GM18867 (cell line): ENCODE measurements around the gene VAT1L.
A peak's percentile ranks its signal among the peaks of the same experiment; 100 is the strongest.
"Not testable (repeated sequence)": the region's sequence is repeated elsewhere in the genome, so short reads cannot be mapped to it uniquely, and the experiment has no call there.

Experiments used
- ATAC-seq: cut with Tn5 transposase; IDR thresholded peaks from one replicate; pipeline ENCODE4 v1.9.1; 2021; ENCODE audit warnings: mild to moderate bottlenecking, moderate library complexity; ENCODE audit not compliant: unreplicated experiment

The VAT1L gene

GRCh38 chr16:77987810-77988209 is 199.4 kb downstream of the VAT1L start:
- ATAC-seq = no peak

- ATAC-seq = no peak
Measured at GRCh38 chr16:77989846-77990245, 201.5 kb downstream of the VAT1L start.

DNA sequence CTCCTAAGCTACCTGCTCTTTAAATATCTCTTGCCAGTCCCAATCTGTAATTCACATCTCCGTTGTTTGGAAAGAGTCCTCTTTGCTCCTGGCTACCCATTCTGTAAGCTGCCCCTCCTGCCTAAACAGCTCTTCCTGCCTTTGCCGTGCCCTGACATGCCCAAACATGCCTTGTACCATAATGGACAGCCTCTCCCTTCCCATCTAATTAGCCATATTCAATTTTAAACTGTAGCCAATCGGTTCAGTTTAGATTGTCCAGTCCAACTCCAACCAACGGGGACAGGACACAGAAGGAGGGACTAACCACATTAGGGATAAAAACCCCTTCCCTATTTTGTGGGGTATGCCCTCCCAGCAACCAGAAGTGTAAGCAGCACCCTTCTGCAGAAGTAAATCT is 203.3 kb downstream of the VAT1L start:
- no peak for ATAC-seq

DNA sequence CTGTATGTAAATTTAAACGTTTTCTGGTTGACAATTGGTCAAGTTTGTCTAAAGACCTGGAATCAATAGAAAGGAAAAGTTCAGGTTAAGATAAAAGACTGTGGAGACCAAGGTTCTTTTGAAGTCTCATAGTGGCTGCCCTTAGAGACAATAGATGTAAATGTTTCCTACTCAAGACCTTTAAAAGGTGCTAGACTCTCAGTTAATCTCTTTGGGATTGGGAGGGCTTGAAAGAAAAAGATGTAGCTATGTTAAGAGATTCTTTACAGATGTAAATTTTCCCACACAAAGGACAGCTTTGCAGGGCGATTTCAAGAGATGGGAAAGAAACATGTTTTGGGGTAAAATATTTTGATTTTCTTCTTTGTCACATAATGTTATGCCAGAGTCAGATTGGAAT is 204.0 kb downstream of the VAT1L start:
- ATAC-seq = not testable (repeated sequence)

DNA sequence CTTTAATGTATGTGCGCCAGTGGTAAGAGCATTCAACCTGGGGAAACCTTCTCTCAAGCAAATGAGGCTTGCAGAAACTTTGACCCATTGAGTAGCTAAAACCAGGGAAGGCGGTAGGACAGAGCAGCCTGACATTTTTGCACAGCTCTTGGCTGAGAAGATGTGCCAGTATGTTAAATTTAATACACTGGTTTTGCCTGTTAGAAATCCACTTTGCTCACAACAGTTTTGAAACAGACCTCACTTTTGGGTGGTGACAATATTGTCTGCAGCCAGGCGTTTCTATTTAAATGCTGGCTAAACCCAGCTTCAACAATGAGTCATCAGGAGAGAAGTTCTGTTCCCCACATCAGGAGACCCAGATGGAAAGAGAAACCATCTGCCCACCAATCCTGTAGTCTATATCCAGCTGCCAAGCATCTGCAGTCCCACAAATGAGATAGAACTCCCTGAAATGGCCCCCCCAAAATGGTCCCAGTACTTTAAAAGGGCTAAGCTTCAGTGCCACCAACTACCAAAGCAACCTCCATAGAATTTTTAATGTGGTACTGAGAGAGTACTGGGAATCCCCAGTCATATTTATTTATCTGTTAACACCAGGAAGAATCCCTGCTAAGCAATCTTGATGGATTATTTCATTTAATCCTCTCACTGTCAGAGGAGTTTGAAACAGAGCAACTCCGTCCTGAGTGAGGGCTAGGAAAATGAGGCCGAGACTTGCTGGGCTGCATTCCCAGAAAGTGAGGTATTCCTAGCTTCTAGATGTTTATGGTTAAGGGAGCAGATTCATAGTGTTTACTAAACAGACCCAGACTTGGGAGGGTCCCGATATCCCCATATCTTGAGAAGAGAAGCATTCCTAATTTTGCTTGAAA is 205.0 kb downstream of the VAT1L start:
- ATAC-seq = no peak

DNA sequence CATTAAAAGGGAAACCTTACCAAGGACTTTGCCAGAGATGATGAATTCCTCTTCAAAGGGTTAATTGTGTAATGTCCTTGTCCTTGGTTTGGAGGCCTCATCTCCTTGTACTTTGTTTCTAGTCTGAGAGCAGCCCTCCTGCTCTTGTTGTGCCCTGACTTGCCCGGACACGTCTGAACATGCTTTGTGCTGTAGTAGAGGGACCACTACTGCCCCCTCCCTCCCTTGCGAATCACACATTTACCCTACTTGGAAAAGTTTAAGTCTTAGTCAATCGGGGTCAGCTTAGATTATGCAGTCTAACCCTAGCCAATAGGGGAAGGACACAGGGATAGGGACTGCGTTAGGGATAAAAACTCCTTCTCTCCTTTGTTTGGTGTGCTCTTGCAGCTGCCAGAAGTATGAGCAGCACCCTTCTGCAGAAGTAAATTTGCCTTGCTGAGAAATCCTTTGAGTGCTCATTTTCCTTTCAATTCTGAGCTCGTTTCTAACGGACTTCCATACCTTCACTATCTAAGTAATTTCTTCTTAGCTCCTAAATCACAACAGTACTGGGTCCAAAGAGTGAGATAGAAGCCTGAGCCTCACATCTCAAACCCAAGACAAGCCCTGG is 207.6 kb downstream of the VAT1L start:
- ATAC-seq = no peak

DNA sequence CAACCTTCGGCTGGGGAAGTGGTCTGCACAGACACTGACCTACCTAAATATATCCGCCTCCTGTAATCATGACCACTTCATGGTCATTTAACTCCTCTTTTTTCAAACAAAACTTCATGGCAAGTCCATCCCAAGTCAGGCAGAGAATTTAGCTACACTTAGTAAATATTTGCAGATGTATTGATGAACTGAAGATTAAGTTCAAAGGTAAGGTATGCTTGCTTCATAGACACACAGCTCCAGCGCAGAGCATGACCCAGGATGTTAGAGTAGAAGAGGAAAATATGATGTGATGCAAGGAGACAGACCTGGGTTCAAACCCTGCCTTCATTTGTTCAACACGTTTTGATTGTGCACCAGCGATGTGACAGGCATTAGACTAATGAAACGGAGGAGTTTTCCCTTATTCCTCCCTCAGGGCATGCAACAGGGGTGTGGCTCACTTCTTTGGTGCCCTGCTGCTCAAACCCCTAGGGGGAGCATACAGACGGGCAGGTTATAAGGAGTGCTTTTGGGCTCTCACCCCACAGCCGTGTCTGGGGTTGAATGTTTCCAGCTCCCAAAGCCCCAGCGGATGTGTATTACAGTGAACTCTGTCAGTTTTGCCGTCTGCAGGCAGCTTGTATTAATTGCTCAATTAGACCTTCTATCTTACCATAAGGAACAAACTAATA is 210.1 kb downstream of the VAT1L start:
- ATAC-seq = no peak

- ATAC-seq = no peak
Measured at GRCh38 chr16:78001451-78002025, 213.2 kb downstream of the VAT1L start.

DNA sequence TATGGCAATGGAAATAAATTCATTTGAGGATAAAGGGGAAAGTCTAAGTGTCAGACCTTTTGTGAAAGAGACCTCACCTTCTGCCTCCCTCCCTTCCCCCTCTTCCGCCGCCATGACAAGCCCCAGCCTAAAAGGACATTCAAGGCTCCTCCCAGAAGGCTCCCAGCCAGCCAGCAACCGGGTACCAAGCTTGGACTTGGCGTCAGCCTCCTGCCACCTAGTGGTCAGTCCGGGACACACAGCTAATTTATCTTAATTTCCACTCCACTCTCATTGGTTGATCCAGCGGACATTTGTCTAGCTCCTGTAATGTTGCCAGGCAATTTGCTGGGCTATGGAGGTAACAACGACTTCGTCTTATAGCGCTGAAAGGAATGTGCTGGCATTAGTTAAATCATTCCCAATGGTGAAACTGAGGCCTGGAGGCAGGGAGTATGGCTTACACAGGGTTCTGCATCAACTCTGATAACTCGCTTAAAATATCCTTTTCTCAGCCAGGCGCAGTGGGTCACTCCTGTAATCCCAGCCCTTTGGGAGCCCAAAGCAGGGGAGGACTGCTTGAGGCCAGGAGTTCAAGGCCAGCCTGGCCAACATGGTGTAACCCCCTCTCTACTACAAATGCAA is 214.7 kb downstream of the VAT1L start:
- ATAC-seq = peak; percentile 100

DNA sequence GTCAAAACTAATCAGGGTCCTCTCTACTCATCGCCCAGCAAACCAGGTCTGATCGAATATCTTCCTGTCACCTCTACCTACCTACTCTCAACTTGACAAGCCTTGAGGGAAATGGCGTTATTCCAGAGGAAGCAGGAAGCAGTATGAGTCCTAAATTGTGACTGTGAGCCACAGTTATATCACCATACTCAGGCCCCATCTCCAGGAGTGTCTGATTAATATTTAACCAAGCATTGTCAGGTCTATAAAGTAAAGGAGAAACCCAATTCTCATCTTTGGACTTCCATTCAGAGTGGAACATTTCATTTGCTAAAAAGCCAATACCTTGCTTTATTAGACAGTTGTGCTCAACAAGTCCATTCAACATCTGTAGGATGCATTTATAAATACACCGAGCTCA is 216.2 kb downstream of the VAT1L start:
- no peak for ATAC-seq

- no peak for ATAC-seq
Measured at GRCh38 chr16:78005881-78006280, 217.5 kb downstream of the VAT1L start.

- ATAC-seq = no peak
Measured at GRCh38 chr16:78007121-78007520, 218.8 kb downstream of the VAT1L start.

DNA sequence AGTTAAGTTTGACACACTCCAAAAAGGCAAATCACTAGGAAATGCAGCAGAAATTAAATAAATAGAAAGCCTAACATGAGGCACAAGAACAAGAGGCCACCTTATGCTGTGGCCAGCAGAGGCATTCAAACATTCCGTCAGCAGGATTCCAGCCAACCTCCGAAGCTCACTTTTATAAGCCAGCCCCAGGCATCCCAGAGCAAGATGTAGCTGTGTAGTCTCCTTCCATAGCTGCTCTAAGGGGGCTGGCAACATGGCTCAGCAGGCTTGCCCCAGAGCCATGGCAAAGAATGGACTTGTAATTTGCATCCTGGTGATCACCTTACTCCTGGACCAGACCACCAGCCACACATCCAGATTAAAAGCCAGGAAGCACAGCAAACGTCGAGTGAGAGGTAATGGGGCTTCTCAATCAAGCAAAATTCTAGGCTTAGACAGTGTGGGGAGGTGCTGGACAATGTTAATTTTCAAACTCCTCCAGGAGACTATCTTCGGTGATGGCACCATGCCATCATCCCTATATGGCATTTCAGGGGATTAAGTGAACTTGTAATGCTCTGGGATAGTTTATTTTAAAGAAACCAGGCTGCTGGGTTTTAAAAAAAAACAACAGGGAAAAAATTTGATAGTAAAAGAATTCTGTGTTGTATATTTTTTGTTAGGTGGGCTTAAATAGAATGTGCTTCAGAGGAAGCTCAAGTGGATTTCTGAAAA is 234.1 kb downstream of the VAT1L start, which contains the start of gene CLEC3A:
Gene CLEC3A, plus strand, starts transcription at position 202 of the 714 bp plus-strand sequence. Its CDS starts 79 bp downstream, at position 281.
- no peak for ATAC-seq

DNA sequence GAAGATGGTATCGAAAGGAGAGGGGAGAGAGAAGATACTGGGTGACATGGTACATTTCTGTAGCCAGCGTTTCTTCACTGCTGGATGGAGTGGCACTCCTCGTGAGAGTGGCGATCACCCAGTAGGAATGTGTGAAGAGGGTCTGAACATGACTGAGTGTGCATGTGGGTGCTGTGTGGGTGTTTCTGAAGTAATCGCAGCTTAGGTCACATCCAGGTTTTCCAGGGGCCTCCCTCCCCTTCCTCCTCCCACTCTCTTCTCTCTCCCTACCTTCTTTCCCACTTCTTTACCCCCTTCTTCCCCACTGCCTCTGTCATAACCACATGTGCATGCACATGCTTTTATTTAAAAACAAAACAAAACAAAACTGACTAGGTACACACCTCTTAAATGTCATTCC is 235.8 kb downstream of the VAT1L start:
- ATAC-seq = no peak

DNA sequence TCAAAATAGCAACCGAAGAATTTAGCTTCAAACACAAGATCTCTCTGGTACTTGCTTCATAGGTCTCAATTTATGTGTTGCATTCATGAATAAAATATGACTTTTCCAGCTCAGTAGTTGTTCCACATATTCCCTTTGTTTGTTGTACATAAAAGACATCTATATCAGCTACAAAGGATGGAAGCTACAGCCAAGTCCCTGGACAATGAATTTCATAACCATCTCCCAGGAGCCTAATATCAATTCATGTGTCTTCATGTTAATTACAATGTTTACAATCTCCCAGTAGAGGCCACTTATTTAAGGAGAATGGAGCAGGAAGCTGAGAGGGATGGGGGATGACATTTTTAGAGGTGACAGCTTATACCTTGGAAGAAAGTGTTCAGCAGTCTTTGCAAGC is 237.3 kb downstream of the VAT1L start:
- ATAC-seq = no peak

DNA sequence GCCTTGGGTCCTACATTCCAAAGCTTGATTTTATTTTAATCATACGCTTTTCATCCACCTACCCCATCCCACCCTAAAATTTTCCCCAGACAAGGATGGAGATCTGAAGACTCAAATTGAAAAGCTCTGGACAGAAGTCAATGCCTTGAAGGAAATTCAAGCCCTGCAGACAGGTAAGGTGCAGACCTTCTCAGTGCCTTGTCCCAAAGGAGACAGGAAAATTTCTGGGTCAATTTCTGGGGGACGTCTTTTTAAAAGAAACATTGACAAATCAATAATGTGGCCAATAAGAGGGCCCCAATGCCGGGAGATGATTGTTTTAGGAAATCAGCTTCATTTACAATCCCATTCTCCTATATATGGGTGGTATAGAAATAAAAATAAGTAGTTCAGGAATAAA is 239.7 kb downstream of the VAT1L start:
- no peak for ATAC-seq
